NT2/D1 (cell line): ENCODE data around the gene DGCR6.
"Not testable (repeated sequence)": the region's sequence is repeated elsewhere in the genome, so short reads cannot be mapped to it uniquely, and the experiment has no call there.

Experiments used
- SUZ12 ChIP-seq: IDR thresholded peaks from 2 replicates; pipeline ENCODE4 v1.6.1; 2011; ENCODE audit not compliant: insufficient read length, insufficient read depth; ENCODE audit errors: extremely low read depth
- YY1 ChIP-seq: IDR thresholded peaks from 2 replicates; pipeline ENCODE4 v1.6.1; 2011; ENCODE audit not compliant: insufficient read length, insufficient read depth

GRCh38 chr22:18958738-18959137, 52.6 kb downstream of the DGCR6 start:
- not testable (repeated sequence) for TF ChIP-seq SUZ12, YY1
